ENCODE measurements around the gene NBPF6.
"Not testable (repeated sequence)": the region's sequence is repeated elsewhere in the genome, so short reads cannot be mapped to it uniquely, and the experiment has no call there.

NBPF6 gene

GRCh38 chr1:108517301-108517897 is 67.3 kb downstream of the NBPF6 start:
- H3K4me1 Mint-ChIP-seq (ENCODE audit: low read depth); H3K27me3 Mint-ChIP-seq; H3K27ac Mint-ChIP-seq; H3K9me3 Mint-ChIP-seq; H3K36me3 Mint-ChIP-seq (ENCODE audit: low read depth); H3K4me3 Mint-ChIP-seq: not testable (repeated sequence)
